Measurements from ENCODE around the gene MCRIP1.

- no peak for TF ChIP-seq CTCF (IDR thresholded peaks at IDR 0.05; ENCODE audit: insufficient read depth, low read depth, low read length)
- TF ChIP-seq EZH2 (IDR thresholded peaks at IDR 0.05; ENCODE audit: insufficient read depth, low read length) = no peak
These were observed 22.6 kb downstream of the MCRIP1 start for GRCh38 chr17:81810476-81810875.

All from astrocyte (in vitro differentiated cells and primary cell).